ENCODE results near the gene ITM2A.

ITM2A gene

DNA sequence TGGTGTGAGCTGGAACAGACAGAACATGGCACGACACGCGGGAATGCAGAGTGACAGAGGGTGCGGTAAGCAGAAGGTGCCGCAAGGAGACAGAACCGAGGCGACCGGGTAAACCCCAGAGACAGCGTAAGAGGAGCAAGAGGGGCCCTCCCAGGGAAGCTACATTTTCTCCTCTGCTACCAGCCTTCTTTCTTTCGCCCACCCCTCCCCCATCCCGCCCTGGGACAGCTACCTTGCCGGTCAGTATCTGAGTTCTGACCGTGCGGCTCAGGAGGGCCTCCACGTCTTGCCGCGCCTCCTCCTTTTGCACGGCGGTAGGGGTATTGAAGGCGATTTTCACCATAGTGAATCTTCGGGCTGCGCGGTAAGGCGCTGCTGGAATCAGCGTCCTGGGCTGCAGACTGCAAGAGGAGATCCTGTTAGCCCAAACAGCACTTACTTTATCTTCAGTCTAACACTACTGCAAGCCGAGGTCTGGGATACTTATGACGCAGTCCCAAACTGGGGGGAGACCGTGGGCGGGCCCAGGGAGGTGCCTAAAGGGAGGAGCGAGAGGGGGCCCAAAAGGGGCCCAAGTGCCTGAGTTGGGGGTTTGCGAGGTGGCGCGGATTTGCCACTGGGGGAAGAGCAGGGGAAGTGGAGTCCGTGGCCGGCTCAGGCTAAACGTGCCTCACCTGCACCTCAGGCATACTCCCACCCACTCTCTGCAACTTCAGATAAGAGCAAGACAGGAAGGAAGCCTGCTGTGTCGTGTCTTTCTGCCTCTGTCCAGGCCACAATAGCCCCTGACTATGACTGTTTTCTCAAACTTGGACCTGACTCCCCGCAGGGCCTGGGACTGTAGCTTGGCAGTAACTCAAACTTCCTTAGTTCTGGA, at the start of gene ITM2A:
TSS of gene ITM2A (minus strand) at position 462 of the 877 bp plus-strand sequence. CDS start at position 343, 119 bp downstream.
- DNase-seq (ENCODE audit: low spot score): peak; percentile 5

DNA sequence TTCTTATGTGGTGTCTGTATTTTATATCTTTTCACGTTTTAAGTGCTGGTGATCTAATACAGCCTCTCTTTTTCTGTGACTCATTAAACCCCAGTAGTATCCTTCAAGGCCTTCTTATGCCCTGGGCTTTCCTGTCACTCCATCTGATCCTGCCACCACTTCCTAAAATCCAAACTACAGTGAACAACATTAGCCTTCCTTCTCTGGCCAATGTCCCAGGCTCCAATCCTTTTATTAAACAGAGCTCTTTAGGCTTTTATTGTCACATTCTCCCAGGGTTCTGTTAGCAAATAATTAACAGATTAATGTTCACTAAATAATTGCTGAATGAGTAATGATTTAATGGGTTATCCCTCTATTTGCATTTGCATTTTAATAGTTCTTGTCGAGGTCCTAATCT, 47.9 kb upstream of the ITM2A start:
- DNase-seq (ENCODE audit: low spot score): no peak

DNA sequence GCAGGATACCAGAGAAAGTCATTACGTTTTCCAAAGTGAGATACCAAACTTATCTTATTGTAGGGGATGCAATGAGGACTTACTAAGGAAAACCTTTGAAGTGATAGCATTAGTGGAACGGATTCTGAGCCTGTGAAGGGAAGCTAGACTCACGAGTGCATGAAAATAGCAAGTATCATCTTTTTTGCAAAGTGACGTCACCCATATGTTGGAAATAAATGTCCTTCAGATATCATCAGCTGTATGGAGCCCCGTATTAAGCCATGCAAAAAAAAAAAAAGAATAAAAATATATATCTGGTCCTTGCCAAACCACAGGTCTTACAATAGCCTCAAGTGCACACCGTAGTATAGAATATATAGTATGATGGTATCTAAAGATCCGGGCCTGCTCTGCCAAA, 46.8 kb upstream of the ITM2A start:
- no peak for DNase-seq (ENCODE audit: low spot score)

DNA sequence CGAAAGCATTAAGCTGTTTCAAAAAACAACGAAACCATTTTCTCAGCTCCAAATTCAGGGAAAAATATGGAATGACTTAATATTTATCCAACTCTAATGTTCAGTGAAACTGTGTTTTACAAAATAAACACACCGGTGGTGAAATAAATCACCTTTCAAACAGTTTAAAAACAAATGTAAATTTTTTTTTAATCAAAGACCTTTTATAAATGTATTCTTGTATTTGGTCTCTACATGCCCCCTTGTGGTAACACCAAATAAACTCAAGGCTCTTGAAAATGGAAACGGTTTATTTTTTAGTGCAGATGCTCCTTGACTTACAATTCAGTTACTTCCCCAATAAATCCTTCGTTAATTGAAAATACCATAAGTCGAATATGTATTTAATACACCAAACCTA, 45.8 kb upstream of the ITM2A start:
- peak; percentile 9 for DNase-seq (ENCODE audit: low spot score)

DNA sequence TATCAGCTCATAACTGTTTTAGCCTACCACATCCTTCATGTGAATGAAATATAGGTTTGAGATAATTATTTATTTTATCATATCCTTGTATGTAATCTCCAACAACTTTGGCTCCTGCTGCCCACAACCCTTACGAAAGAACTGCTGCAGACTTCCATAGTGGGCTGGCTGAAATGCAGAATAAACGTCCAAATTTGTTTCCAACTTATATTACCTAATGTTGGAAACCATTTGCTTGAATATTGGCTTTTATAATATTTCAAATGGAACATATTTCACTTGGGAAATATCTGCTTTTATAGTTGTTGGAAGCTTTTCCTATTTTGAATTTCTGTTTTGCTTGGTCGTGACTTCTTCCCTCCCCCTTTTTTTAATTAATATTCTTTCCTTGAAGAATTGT, 45.0 kb upstream of the ITM2A start:
- DNase-seq (ENCODE audit: low spot score): no peak

DNA sequence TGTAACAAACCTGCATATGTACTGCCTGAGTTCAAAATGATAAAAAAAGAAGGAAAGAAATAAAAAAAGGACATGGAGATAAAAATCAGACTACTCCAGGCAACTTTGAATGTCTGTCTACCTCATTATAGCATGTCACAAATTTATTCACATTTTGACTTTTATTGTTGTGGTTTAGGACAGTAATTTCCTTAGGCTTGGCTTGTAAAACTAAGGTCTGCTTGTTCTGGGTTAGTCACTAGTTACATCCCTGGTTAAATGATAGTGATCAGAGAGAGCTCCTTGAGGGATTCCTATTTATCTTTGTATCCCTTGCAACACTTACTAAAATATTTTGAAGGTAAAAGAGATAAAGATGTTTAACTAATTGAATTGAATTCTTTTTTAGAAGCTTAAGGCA, 42.5 kb upstream of the ITM2A start:
- DNase-seq (ENCODE audit: low spot score): no peak

DNA sequence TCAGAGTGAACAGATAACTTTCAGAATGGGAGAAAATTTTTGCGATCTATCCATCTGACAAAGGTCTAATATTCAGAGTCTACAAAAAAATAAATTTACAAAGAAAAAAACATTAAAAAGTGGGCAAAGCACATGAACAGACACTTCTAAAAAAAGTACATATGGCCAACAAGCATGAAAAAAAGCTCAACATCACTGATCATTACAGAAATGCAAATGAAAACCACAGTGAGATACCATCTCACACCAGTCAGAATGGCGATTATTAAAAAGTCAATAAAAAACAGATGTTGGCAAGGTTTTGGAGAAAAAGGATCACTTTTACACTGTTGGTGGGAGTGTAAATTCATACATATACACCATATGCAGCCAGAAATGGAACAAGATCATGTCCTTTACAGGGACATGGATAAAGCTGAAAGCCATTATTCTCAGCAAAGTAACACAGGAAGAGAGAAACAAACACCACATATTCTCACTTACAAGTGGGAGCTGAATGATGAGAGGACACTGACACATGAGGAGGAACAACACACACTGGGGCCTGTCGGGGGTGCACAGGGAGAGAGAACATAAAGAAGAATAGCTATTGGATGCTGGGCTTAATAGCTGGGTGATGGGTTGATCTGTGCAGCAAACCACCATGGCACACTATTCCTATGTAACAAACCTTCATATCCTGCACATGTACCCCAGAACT, 41.6 kb upstream of the ITM2A start:
- DNase-seq (ENCODE audit: low spot score): no peak

DNA sequence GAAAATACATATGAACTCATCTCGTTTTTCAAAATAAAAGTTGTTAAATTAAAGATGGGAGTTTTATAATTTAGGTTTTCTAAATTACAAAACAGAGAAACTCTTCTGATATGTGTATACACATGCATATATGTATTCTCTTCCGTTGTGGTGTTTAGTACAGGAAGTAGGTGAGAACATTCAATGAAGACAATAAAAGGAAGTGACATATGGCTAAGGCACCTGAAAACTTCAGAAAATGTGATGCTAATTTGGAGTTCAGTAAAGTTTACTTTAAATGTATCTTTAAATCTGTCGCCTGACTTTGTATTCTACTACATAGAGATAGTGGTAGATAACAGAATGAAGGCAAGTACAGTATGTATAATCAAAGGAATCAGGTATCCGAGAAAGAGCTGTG, 33.5 kb upstream of the ITM2A start:
- no peak for DNase-seq (ENCODE audit: low spot score)

DNA sequence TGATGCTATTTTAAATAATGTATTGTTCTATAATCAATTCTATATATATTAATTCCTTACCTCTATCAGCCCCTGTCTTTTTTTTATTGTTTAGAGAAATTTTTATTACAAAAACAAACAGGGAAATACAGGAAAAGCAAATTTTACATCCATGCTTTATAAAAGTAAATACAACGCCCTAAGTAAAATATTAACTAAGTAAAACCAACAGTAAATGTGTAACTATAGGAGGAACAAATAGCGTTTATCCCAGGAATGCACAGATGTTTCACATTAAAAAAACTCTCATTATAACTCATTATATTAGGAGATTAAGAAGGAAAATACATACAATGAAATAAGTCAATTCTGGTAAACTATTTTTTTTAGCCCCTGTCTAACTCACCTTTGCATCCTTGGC, 8.2 kb upstream of the ITM2A start:
- DNase-seq (ENCODE audit: low spot score): no peak

DNA sequence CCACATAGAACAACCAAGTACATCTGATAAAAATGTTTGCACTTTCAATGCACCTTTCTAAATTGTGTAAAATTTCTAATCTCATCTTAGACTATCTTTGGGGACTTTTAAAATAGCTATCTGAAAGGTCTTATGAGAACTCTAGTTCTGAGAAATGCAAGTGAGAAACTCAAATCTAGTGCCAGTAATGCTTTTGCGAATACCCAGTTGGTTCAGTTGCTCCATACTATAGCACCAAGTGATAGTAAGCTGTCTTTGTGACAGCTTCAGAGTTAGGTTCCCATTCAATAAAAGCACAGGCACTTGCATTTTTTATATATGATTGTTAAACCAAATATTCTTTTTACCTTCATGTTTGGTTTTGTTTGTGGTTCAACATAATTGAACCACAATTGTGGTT, 4.5 kb upstream of the ITM2A start:
- DNase-seq (ENCODE audit: low spot score): no peak

DNA sequence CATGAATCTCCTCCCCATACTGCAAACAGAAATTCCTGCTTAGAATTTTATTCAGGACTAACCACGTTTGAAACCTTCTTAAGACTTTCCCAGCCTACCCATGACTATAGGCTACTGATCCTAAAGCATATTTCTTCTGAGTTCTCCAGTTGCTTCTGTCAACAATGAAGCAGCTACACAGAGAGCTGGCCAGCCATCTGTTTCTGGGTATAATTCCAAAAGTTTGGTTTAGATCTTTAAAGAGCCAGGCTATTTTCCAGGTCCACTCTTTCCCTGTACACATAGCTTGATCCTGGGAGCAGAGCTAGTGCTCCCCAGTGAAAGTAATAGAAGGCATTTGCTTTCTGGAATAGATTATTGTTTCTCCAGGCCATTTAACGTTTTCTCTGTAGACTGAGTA, 4.0 kb upstream of the ITM2A start:
- DNase-seq (ENCODE audit: low spot score): no peak

DNA sequence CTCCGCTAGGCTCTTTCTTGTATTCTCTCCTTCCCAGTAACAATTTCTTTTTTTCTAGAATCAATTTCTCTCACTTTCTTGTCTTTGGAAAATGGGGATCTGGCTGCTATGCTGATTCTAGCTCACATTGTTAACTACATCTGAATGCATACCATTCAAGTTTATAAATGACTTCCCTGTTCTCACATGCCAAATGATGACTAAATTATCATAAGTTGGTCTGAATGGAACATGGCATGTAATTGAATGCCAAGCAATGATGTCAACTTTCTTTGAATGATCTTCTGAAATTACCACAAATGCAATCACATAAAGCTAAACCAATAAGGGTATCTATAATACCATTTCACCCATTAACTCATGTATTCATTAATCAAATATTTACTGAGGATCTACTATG, 2.7 kb upstream of the ITM2A start:
- peak; percentile 7 for DNase-seq (ENCODE audit: low spot score)

DNA sequence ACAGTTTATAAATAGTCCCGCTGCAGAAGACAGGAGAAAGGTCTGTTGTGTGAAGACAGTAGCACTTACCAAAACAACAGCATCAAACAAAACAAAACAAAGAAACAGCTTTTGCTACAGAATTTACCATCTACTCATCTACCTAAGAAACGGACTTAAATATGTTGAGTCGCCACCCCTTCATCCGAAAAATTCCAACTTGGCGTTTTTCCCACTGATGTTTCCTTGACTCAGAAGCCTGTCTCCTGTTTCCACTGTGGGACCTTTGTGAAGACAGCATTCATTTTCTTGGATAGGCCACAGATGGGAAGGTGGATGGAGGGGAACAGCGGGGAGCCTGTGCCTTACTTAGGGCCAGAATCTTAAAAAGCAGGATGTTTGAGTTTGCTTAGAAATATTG, 1.3 kb upstream of the ITM2A start:
- DNase-seq (ENCODE audit: low spot score): no peak

DNA sequence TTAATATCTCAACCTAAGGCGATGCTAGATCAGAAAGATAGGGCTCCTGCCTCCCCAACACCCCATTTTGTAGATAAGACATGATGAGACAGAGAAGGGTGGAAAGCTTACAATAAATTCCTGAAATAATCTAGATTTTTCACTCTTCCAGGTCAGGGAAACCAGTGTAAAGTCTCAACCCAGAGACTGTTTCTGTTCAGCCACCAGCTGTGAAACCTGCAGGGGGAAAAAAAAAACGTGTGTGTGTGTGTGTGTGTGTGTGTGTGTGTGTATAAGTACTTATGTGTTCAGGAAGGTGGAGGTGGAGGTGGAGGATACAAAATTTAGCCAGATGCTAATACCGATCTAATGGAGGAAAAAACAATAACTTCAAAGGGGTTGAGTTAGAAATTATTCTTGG, 773 bp upstream of the ITM2A start:
- DNase-seq (ENCODE audit: low spot score): no peak

DNA sequence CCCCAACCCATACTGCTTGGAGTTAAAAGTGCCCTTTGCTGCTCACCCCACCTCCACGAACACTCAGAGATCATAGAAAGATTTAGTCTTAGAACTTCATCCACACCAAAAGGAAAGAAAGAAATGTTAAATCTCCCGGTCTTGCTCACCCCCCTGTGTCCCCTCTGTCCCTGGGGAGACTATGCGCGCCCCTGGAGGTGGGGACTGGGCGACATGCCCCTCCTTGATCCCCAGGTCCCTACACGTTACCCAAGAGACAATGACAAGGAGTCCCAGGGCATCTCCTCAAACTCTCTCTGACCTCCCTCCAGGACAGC, 620 bp downstream of the ITM2A start:
- no peak for DNase-seq (ENCODE audit: low spot score)

DNA sequence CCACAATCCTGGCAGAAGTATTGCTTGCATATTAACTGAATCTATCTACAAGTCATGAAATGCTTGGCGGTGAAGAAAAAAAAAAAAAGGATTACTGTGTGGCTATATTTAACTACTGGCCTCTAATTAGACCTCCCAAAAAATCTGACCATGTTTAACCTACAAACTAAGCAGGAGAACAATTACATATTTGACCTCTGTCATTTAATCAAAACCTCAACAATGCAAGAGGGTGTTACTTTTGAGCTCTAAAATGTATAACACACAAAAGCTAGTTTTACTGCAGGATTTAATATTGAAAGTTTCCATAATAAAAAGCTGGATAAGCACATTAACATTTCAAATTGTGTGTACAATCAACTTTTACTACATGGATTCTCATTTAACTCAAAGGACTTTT, 1.5 kb downstream of the ITM2A start:
- no peak for DNase-seq (ENCODE audit: low spot score)

DNA sequence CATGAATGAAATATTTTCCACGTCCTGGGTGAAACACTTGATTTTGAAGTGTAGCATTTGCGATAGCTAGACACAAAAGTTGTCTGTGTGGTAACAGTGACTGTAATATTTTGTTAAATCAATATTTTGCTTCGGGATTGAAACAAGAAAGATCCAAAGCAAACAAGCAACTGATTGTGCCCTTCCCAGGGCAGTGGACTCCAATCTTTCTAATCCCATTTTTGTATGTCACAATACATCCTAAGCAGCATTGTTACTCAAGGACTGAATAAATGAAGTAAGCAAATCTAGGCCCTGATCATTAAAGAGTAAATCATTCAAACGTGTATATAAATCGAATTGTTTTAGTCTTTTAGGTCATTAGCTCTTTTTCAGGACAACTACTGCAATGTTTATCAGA, 2.8 kb downstream of the ITM2A start:
- DNase-seq (ENCODE audit: low spot score): no peak

DNA sequence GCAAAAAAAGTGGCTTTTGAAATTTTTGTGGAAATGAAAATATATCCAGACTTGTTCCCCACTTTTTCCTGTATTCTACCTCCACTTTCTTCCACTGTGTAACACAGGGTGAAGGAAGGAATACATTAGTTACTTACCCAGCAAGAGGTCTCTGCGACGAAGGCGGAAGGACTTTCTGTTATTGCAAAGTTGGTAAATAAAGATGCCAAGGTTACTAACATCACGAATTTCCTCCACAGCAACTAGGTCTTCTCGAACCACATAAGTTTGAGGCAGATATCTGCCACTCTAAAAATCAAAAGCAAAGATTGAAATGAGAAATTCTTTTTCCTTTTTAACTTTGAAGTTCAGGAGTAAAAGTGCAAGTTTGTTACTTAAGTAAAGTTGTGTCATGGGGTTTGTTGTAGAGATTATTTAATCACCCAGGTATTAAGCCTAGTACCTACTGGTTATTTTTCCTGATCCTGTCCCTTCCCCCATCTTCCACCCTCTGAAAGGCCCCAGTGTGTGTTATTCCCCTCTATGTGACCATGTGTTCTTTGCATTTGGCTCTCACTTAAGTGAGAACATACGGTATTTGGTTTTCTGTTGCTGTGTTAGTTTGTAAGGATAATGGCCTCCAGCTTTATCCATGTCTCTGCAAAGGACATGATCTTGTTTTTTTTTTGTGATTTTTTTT, 5.8 kb downstream of the ITM2A start:
- DNase-seq (ENCODE audit: low spot score): no peak

DNA sequence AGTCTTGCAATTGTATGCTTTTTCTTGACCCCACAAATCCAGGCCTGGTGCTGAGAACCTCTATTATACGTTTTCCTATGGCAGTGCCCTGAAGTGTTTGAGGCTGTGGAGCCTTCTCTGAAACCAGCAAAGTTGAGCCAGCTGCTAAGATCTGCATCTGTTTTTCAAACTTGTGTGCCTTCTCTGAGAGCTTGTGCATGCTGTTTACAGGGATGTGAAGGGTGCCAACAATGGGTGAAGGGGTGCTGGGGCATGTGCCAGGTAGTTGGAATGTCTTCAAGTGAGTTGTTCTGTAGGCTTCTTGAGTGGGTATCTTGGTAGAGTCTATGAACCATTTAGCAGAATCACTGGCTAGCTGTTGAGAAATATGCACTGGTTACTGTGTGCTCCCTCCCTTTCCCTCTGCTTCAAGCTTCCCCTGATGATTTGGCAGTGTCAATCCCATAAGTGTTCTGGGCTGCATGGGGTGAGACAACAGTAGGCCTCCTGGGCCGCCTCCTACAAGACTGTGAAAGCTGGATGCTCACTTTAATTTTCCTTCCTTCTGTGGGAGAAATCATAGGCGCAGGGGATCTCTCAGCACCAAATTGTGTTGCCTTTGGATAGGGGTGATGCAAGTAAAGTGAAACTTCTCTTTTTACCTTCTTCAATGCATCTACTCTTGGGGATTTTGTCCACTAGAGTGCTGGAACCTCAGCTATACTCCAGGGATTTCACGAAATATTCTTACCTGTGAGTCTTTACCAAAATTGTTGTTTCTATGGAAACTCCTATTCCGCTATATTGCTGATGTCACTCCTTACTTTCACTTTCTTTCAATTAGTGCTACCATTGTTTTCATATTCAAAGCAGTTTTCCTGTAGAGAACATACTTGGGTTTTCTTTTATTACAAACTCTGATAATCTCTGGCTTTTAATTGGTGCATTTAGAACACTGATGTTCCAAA, 30.0 kb downstream of the ITM2A start:
- DNase-seq (ENCODE audit: low spot score): no peak

DNA sequence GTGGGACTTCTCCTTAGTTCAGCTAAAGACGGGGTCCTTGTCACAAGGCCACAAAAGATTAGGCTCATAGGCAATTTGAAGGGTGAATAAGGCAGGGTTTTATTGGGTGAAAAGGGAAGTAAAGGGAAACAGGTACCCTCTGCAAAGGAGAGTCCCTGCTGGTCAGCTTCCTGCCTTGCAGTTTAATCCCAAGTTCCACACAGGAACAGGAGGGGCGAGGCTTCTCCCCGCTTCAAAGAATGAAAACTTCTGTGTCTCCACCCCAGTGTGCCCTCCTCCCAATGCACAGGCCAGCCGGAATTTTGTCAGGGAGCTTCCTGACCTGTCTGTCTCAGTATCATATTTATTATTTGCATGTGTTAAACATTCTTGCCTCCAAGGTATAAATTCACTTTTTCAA, 37.1 kb downstream of the ITM2A start:
- DNase-seq (ENCODE audit: low spot score): no peak

DNA sequence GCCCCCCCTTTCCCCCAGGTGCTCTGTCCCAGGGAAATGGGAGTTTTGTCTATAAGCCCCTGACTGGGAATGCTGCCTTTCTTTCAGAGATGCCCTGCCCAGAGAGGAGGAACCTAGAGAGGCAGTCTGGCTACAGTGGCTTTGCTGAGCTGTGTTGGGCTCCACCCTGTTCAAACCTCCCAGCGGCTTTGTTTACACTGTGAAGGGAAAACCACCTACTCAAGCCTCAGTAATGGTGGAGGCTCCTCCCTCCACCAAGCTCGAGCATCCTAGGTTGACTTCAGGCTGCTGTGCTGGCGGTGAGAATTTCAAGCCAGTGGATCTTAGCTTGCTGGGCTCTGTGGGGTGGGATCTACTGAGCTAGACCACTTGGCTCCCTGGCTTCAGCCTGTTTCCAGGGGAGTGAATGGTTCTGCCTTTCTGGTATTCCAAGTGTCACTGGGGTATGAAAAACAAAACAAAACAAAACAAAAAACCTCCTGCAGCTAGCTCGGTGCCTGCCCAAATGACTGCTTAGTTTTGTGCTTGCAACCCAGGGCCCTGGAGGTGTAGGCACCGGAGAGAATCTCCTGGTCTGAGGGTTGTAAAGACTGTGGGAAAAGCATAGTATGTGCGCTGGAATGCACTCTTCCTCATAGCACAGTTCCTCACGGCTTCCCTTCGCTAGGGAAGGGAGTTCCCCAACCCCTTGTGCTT, 41.7 kb downstream of the ITM2A start:
- DNase-seq (ENCODE audit: low spot score): no peak
